NCI-H774 (cell line): ENCODE results near the gene PDGFC.

ENCODE experiments used
- DNase-seq: peaks from one replicate; lab custom pipeline; 2025; lab: John Stamatoyannopoulos, UW

The PDGFC gene

DNA sequence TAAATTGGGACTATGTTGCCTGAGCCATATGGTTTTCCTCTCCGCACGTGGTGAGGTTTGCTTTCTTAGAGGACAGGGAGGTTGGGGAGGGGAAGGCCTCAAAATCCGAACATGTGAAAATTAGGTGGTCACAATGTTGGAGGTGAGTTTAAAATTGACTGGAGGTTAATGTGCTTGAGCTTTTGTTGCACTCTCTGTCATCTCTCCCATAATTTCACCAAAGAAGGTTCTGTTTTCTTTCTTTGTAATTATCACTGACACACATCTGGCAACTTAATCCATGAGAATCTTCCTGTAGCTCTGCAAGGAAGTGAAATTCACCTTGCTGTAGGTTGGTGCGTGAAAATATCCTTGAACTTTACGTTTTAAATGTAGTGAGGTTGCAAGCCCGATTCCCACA, 225.5 kb downstream of the PDGFC start:
- DNase-seq = no peak

GRCh38 chr4:156738766-156739165, 232.8 kb downstream of the PDGFC start:
- no peak for DNase-seq

- no peak for DNase-seq
These were observed 236.4 kb downstream of the PDGFC start for GRCh38 chr4:156734965-156735895.

- DNase-seq = no peak
These were observed 238.0 kb downstream of the PDGFC start for GRCh38 chr4:156733582-156733981.

DNA sequence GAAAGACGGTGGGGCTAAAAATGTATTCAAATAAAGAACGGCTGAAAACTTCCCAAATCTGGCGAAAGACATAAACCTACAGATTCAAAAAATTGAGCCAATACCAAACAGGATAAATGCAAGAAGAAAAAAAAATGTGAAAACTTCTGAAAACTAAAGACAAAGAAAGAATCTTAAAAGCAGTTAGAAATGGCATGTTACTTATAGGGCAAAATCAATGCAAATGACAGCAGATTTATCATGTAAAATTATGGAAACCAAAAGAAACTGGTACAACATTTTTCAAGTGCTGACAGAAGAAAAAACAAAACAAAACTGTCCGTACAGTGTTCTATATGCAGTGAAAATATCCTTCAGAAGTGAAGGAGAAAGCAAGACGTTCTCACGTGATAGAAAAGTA, 239.0 kb downstream of the PDGFC start:
- no peak for DNase-seq

- DNase-seq = no peak
These were observed 242.2 kb downstream of the PDGFC start for GRCh38 chr4:156729416-156729815.

DNA sequence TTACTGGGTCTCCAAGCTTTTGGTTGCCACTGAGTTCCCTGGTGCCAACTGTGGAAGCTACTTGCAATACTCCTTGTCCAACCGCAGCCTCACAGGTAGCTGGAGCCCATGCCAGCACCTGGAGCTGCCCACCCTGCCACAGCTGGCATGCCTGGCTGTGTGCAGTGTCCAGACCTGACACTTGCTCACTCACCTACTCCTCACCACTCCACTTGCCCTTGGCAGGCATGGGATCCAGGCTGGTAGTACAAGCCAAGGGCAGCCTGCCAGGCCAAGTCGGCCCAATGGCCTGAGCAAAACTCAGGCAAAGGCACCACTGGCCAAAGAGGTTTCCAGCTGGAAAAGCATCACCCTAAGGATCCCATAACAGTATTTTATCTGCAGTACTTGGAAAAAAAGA, 246.3 kb downstream of the PDGFC start:
- DNase-seq = no peak

GRCh38 chr4:156723951-156724668, 247.5 kb downstream of the PDGFC start:
- no peak for DNase-seq

DNA sequence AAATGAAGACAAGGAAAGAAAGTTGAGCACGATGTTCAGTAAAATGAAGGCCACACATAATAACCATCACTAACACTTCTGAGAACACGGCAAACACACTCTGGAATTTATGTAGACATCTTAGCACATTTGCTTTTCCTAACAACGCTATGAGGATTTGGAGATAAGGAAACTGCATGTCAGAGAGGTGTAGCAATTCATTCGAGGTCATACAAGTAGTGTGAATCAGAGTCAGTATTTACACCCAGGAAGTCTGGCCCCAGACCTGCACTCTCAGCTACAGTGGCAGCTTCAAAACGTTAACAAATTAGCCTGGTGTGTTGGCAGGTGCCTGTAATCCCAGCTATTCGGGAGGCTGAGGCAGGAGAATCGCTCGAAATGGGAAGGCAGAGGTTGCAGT, 253.4 kb downstream of the PDGFC start:
- no peak for DNase-seq

DNA sequence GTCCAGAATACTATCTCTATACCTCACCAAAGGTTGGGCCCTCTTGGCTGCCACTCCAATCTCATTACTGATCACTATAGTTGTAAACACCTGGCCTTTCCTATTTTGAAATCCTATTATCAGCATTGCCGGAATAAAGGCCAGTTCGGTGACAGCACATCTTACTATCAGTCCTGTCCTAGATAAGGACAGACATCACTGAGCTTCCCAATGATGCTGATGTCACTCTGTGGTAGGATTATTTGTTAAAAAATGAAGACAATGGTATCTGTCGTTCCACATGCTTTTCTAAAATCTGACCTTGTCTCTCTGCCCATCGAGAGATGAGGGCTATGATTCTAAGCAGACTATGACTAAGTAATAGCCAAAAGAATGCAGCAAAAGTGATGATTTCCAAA, 260.4 kb downstream of the PDGFC start:
- DNase-seq = no peak
